HEK293 (cell line): ENCODE measurements around the gene UBALD2.

Experiments used
- ZNF174 ChIP-seq: fragments of 450-650 bp; formaldehyde crosslinking; IDR thresholded peaks from 2 replicates; pipeline ENCODE4 v1.5.0; 2017; ENCODE audit warnings: missing biosample characterization, mild to moderate bottlenecking, missing genetic modification characterization
- ZNF501 ChIP-seq: fragments of 450-650 bp; formaldehyde crosslinking; IDR thresholded peaks from 2 replicates; pipeline ENCODE4 v1.5.1; 2016; ENCODE audit warnings: missing biosample characterization, missing genetic modification characterization

- no peak for TF ChIP-seq ZNF174
- TF ChIP-seq ZNF501 = peak; percentile 70
Observed at GRCh38 chr17:76240461-76241203, 24.5 kb upstream of the UBALD2 start, which contains the start of gene RNF157.
